NCI-H1417 (cell line): ENCODE data around the gene CLMN.
"Not testable (repeated sequence)": the region's sequence is repeated elsewhere in the genome, so short reads cannot be mapped to it uniquely, and the experiment has no call there.

Experiments
- DNase-seq, 3 experiments: peaks; one replicate each; lab custom pipeline; 2025; lab: John Stamatoyannopoulos, UW

The CLMN gene

GRCh38 chr14:95157327-95158189 lies 162.2 kb downstream of the CLMN start, which contains the start of gene DICER1:
Gene DICER1, minus strand, starts transcription at chr14:95157529. Its CDS starts 24,071 bp downstream, at chr14:95133458.
- peak; percentile 97 to 98 (median 98) for DNase-seq

- DNase-seq: no peak
Measured at GRCh38 chr14:95157048-95157326, 162.7 kb downstream of the CLMN start.

- DNase-seq: peak; percentile 45 to 85 (median 78)
Measured at GRCh38 chr14:95156161-95157047, 163.3 kb downstream of the CLMN start.

- DNase-seq: no peak
Measured at GRCh38 chr14:95155045-95155444, 164.7 kb downstream of the CLMN start.

GRCh38 chr14:95153866-95154265 lies 165.8 kb downstream of the CLMN start:
- no peak for DNase-seq

GRCh38 chr14:95151561-95151960 lies 168.1 kb downstream of the CLMN start:
- DNase-seq: no peak

- DNase-seq: peak in 1 of 3 experiments; percentile 86
Measured at GRCh38 chr14:95150910-95151309, 168.8 kb downstream of the CLMN start.

GRCh38 chr14:95149441-95149840 lies 170.3 kb downstream of the CLMN start:
- DNase-seq: no peak

- DNase-seq: no peak
Measured at GRCh38 chr14:95147597-95147996, 172.1 kb downstream of the CLMN start.

GRCh38 chr14:95146079-95146771 lies 173.5 kb downstream of the CLMN start:
- no peak for DNase-seq

- no peak for DNase-seq
Measured at GRCh38 chr14:95144849-95145248, 174.9 kb downstream of the CLMN start.

- DNase-seq: no peak
Measured at GRCh38 chr14:95143808-95144620, 175.7 kb downstream of the CLMN start.

- DNase-seq: no peak
Measured at GRCh38 chr14:95142208-95142607, 177.5 kb downstream of the CLMN start.

GRCh38 chr14:95141684-95142083 lies 178.0 kb downstream of the CLMN start:
- no peak for DNase-seq

- no peak for DNase-seq
Measured at GRCh38 chr14:95140060-95140858, 179.4 kb downstream of the CLMN start.

GRCh38 chr14:95138876-95139275 lies 180.8 kb downstream of the CLMN start:
- no peak for DNase-seq

- not testable (repeated sequence) for DNase-seq
Measured at GRCh38 chr14:95138455-95138854, 181.3 kb downstream of the CLMN start.

GRCh38 chr14:95137804-95138167 lies 181.9 kb downstream of the CLMN start:
- no peak for DNase-seq

- DNase-seq: no peak
Measured at GRCh38 chr14:95137164-95137803, 182.4 kb downstream of the CLMN start.

- DNase-seq: no peak
Measured at GRCh38 chr14:95136631-95137030, 183.1 kb downstream of the CLMN start.
